D721Med (cell line): Measurements from ENCODE around the gene ALDH8A1.

Source experiments
- DNase-seq: peaks from one replicate; pipeline ENCODE4 v3.0.0; 2011; ENCODE audit warnings: low spot score; ENCODE audit not compliant: insufficient read length
- FAIRE-seq: peaks from 2 replicates; lab custom pipeline; 2011; peaks lifted over from hg19 to GRCh38; lab: Jason Lieb, UNC
- TF ChIP-seq, protein P1 (sequence below): IDR thresholded peaks from 2 replicates; pipeline ENCODE4 v1.5.1; 2012; ENCODE audit warnings: mild to moderate bottlenecking, control low read depth; ENCODE audit not compliant: insufficient read depth; ENCODE audit errors: missing control alignments

Gene ALDH8A1

DNA sequence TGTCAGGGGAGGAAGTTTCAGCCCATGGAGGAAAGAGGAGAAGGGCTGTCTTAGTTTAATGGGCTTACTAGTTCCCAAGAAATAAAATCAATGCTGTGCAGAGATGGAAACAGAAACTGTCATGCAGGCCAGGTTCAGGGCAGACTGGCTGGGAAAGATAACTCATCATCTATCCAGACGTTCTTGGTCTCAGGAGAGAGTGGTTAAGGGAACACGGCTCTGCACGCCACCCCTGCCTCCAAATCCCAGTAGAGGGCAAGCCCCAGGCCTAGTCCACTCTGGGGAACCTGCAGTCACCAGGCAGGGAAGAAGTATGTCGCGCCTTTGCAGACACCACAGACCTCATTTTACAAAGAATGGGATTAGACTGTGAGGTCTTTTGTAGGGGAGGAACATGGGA is 12.5 kb downstream of the ALDH8A1 start:
- FAIRE-seq, result no peak
- no peak for DNase-seq

DNA sequence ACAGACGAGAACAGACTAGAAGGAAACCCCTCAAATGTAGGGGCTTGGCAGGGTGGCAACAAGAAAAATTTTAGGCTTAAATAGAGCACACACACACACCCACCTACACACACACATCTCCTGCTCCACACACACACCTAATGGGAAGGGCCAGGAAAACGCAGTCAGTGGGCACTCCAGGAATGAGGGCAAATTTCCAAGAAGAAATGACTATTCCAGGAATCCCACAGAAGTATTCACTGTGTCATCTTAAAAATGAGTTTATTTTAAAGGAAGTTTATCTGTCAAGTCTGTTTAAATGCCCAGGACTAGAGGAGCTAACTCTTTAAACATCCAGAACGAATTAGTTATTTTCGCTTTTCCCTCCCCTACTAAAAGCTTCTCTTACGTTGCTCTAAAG is 13.0 kb downstream of the ALDH8A1 start:
- no peak for FAIRE-seq
- no peak for DNase-seq
- TF ChIP-seq, protein P1, sequence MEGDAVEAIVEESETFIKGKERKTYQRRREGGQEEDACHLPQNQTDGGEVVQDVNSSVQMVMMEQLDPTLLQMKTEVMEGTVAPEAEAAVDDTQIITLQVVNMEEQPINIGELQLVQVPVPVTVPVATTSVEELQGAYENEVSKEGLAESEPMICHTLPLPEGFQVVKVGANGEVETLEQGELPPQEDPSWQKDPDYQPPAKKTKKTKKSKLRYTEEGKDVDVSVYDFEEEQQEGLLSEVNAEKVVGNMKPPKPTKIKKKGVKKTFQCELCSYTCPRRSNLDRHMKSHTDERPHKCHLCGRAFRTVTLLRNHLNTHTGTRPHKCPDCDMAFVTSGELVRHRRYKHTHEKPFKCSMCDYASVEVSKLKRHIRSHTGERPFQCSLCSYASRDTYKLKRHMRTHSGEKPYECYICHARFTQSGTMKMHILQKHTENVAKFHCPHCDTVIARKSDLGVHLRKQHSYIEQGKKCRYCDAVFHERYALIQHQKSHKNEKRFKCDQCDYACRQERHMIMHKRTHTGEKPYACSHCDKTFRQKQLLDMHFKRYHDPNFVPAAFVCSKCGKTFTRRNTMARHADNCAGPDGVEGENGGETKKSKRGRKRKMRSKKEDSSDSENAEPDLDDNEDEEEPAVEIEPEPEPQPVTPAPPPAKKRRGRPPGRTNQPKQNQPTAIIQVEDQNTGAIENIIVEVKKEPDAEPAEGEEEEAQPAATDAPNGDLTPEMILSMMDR, result no peak

More for the DNA sequence above, 12.5 kb downstream of the ALDH8A1 start:
- TF ChIP-seq, protein P1, result no peak

DNA sequence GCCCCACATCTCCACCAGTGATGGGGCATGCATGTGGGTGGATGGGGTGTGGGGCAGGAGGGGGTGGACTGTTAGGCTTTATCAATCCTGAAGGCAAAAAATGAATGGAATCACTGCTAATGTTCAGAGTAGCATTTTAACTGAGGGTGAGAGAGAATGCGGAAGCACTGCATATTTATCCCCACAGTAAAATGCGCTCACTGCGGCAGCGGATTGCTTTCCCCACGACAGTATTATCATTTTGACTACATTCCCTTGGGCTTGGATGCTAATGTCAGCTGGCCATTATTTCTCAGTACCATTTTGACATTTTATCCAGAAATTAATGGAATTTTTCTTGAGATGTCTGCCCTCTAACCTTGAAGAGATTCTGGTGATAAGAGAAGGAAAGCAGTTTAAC is 13.4 kb downstream of the ALDH8A1 start:
- TF ChIP-seq, protein P1, result no peak
- FAIRE-seq (no peak), DNase-seq (no peak)

DNA sequence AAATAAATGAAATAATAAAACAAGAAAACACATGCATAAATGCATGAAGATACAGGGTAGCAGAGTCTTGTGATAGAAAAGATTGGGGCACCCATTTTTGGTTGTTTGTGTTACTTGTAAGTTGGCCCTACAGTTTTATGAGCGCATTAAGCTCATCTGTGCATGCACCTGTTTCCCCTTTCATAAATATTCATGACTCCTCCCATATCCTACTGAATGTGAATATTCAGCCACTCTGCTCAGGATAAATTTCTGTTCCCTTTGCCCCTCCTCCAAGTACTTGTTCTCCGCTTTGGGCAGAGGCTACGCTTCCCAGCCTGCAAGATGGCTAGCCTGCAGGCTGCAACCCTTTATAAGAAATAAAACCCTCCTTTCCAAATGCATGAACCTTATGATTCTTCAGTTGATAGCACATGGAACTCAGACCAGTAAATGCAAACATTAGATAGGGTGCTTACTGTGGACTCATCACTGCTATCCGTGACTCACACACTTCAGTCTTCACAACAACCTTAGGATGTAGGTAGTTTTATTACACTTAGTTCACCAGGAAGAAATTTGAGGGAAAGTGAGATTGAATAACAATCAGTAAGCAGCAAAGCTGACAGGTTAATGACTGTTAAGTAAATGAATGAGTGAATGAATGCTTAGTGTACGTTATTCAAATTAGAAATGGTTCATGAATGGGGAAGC is 15.0 kb downstream of the ALDH8A1 start:
- DNase-seq, result no peak
- no peak for FAIRE-seq
- TF ChIP-seq, protein P1, result no peak

DNA sequence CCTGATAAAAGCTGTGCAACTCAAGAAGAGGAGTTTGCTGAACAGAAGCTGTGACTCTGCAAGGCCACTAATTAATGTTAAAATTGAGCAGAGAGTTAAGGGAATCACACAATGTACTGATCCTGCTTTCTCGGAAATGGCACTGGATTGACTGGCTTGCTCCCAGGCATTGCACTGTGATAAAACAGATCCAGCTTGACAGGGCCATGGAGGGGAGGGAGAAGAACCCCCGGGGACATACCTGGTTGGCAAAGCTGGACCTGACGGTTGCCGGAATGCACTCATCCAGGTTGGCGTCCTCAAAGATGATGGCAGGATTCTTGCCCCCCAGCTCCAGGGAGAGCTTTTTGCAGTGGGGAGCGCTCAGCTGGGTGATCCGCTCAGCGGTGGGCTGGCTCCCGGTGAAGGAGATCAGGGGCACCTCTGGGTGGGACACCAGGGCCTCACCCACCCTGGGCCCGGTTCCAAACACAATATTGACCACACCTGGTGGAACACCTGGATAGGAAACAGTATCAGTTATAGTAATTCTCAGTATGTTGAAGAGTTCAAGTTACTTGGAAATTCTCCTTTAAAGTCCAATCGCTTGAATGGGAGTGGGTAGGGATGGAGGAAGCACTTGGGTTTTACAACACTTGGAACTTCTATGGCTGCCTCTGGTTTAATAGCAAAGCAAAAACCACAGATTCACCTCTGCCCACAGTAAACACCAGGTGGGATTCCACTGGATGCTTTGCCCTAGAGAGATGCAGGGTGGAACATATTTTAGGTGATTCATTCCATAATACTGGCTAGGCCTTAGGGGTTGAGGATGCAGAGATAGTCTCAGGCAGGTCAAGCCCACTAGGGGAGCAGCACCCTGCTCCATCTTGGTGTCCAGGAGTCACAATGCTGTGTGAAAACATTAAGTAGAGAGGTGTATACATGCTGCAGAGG is 17.1 kb downstream of the ALDH8A1 start:
- FAIRE-seq (no peak), DNase-seq (no peak)
- TF ChIP-seq, protein P1, result no peak

DNA sequence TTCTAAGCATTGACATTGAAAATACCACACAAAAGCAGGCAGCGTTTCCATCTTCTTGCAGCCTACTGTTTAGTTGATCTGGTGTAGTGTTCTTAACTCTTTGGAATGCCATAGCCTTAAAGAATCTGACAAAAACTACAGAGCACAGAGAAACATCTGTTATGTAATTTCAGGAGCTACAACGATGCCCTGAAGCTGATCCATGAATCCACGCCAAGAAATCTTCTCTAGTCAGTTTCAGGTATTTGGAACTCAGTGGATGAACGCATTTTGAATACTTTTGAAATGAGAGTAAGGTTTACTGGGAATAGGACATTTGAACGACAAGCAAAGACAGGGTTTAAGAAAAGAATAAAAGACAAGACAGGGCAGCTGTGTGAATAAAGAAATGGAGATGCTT is 17.8 kb downstream of the ALDH8A1 start:
- TF ChIP-seq, protein P1, result no peak
- no peak for DNase-seq
- no peak for FAIRE-seq

DNA sequence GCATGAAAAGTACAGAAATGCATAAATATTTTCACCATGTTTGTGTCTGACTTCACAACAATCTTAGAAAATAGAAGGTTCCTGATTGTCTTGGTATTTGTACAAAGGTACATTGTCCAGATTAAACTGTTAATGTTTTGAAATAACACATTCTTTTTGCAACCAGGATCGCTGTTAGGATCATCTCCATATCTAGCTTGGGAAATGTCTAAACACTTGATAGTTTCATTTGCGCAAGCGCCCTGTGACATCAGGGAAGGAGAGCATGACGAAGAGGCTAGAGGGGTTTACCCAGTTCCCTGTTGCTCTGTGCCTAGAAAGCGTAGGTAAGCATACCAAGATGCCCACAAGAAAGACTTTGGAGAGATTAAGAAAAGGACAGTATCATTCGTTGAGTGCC is 19.4 kb downstream of the ALDH8A1 start:
- no peak for DNase-seq
- TF ChIP-seq, protein P1, result no peak
- no peak for FAIRE-seq
